Hepatocyte (in vitro differentiated cells): ENCODE measurements around the gene SZRD1. TPM values are rescaled to one million over a fixed set of nuclear protein-coding genes. Genes with fewer than 3 reads are reported as not detected.
A peak's percentile ranks its signal among the peaks of the same experiment; 100 is the strongest.

Experiments used
- DNase-seq: peaks from one replicate; pipeline ENCODE4 v3.0.0-alpha.2; 2016; ENCODE audit warnings: low spot score
- H2AFZ ChIP-seq: fragments of 200-600 bp; sonication (generic); 2 replicates; pipeline ENCODE4 v1.6.0; 2016; ENCODE audit warnings: antibody characterized with exemption, mild to moderate bottlenecking
- H3K27ac ChIP-seq: fragments of 200-600 bp; sonication (generic); 2 replicates; pipeline ENCODE4 v1.5.1; 2016; ENCODE audit warnings: mild to moderate bottlenecking
- H3K27me3 ChIP-seq: fragments of 200-600 bp; sonication (generic); 2 replicates; pipeline ENCODE4 v1.6.1; 2016
- H3K36me3 ChIP-seq: fragments of 200-600 bp; sonication (generic); replicated peaks from 2 replicates; pipeline ENCODE4 v1.5.1; 2016; ENCODE audit warnings: low read depth; ENCODE audit not compliant: insufficient read depth
- H3K4me1 ChIP-seq: fragments of 200-600 bp; sonication (generic); 2 replicates; pipeline ENCODE4 v1.5.1; 2016; ENCODE audit warnings: mild to moderate bottlenecking, moderate library complexity; ENCODE audit not compliant: insufficient read depth
- H3K4me2 ChIP-seq: fragments of 200-600 bp; sonication (generic); 2 replicates; pipeline ENCODE4 v1.6.0; 2016
- H3K4me3 ChIP-seq: fragments of 200-600 bp; sonication (generic); 2 replicates; pipeline ENCODE4 v1.5.1; 2016; ENCODE audit warnings: mild to moderate bottlenecking
- H3K79me2 ChIP-seq: fragments of 200-600 bp; sonication (generic); 2 replicates; pipeline ENCODE4 v1.6.0; 2017; ENCODE audit warnings: mild to moderate bottlenecking
- H3K9me2 ChIP-seq: fragments of 200-600 bp; sonication (generic); replicated peaks from 2 replicates; pipeline ENCODE4 v1.6.0; 2017; ENCODE audit warnings: mild to moderate bottlenecking; ENCODE audit not compliant: insufficient read depth
- H3K9me3 ChIP-seq: fragments of 200-600 bp; sonication (generic); 2 replicates; pipeline ENCODE4 v1.5.1; 2016; ENCODE audit warnings: low read depth, mild to moderate bottlenecking
- H4K20me1 ChIP-seq: fragments of 200-600 bp; sonication (generic); 2 replicates; pipeline ENCODE4 v1.6.0; 2016; ENCODE audit warnings: mild to moderate bottlenecking; ENCODE audit not compliant: insufficient read depth, poor library complexity, severe bottlenecking
- EZH2 ChIP-seq: fragments of 200-600 bp; sonication (generic); IDR thresholded peaks from 2 replicates; pipeline ENCODE4 v1.6.1; 2016; ENCODE audit warnings: antibody characterized with exemption, mild to moderate bottlenecking, borderline replicate concordance
- EZH2phosphoT487 ChIP-seq: fragments of 200-600 bp; sonication (generic); IDR thresholded peaks from one replicate; pipeline ENCODE4 v1.6.1; 2018; ENCODE audit warnings: antibody characterized with exemption, mild to moderate bottlenecking, low read depth, moderate library complexity; ENCODE audit not compliant: unreplicated experiment, severe bottlenecking
- WGBS: methylation state at CpG from one replicate; pipeline ENCODE4 v1.1.6; 2016; ENCODE audit warnings: low lambda C conversion rate; ENCODE audit errors: missing lambda C conversion rate; 5-methylcytosine and 5-hydroxymethylcytosine counted together
- polyA plus RNA-seq: library from polyadenylated mRNA; unstranded; fragments of >200 nt; fragmentation: Nextera tagmentation; extraction: Ambion mirVana; gene quantifications from 2 replicates; pipeline ENCODE4 v1.2.1, GENCODE V29; 2016
- total RNA-seq: library from RNA; depleted of rRNA; stranded (reverse); fragments of >200 nt; gene quantifications from 2 replicates; pipeline ENCODE4 v1.2.3, GENCODE V29; 2014
- TF ChIP-seq, protein P1 (sequence below): fragments of 200-600 bp; sonication (generic); IDR thresholded peaks from 2 replicates; pipeline ENCODE4 v1.5.1; 2016; ENCODE audit warnings: antibody characterized with exemption, mild to moderate bottlenecking; ENCODE audit not compliant: poor library complexity

SZRD1 gene
- 72.1 and 80.5 TPM in 2 replicates for total RNA-seq
- polyA plus RNA-seq: 46.8 and 63.0 TPM in 2 replicates

- H3K4me2 ChIP-seq: peak within 1 kb of the TSS; percentile 87
- H3K9me3 ChIP-seq: no peaks in the 10 kb centered on the region
- no peaks in the 10 kb centered on the region for H3K27me3 ChIP-seq
- peak; percentile 99 for DNase-seq
- peaks cover 8% of the 10 kb centered on the region for H3K4me1 ChIP-seq
- peak within 1 kb of the TSS; percentile 80 for H2AFZ ChIP-seq
- TF ChIP-seq, protein P1, sequence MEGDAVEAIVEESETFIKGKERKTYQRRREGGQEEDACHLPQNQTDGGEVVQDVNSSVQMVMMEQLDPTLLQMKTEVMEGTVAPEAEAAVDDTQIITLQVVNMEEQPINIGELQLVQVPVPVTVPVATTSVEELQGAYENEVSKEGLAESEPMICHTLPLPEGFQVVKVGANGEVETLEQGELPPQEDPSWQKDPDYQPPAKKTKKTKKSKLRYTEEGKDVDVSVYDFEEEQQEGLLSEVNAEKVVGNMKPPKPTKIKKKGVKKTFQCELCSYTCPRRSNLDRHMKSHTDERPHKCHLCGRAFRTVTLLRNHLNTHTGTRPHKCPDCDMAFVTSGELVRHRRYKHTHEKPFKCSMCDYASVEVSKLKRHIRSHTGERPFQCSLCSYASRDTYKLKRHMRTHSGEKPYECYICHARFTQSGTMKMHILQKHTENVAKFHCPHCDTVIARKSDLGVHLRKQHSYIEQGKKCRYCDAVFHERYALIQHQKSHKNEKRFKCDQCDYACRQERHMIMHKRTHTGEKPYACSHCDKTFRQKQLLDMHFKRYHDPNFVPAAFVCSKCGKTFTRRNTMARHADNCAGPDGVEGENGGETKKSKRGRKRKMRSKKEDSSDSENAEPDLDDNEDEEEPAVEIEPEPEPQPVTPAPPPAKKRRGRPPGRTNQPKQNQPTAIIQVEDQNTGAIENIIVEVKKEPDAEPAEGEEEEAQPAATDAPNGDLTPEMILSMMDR: no peak
- TF ChIP-seq EZH2 (no peak), EZH2phosphoT487 (no peak)
- peak within 1 kb of the TSS; percentile 69 for H3K4me3 ChIP-seq
- H3K9me2 ChIP-seq: no peaks in the 10 kb centered on the region
- H4K20me1 ChIP-seq: peaks cover 34% of the 10 kb centered on the region
- no peaks in the 10 kb centered on the region for H3K36me3 ChIP-seq
- peaks cover 43% of the 10 kb centered on the region for H3K79me2 ChIP-seq
- peak within 1 kb of the TSS; percentile 94 for H3K27ac ChIP-seq
- WGBS: 7% methylated on average over 18 of the region's 24 CpGs
Measured at GRCh38 chr1:16366722-16367257, at the start of gene SZRD1. SZRD1 (plus strand) TSS chr1:16367242; CDS start chr1:16367258, 16 bp downstream.

DNA sequence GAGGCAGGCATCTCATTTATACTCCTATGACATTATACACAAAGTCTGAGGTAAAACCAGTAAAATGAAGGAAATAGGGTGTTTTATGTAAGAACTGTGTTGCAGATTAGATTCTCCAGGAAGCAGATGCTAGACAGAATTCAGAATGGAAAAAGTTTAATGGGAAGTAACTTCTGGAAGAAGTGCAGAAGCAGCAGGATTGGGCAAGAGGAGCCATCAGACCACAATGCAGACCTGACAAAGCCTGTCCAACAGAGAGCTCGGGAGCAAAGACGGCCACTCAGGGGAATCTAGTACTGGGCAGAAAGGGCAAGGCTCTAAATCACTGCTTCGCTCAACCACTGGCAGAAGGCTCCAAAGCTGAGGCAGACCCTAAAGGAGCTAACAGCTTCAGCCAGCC is 48.5 kb upstream of the SZRD1 start:
- no peak overlapping the region for H3K27ac ChIP-seq
- H2AFZ ChIP-seq: no peak overlapping the region
- H3K79me2 ChIP-seq: peaks cover 80% of the 10 kb centered on the region

GRCh38 chr1:16321176-16321867 is 45.7 kb upstream of the SZRD1 start:
- Histone ChIP-seq H3K27ac (no peak overlapping the region), H3K36me3 (no peaks in the 10 kb centered on the region), H3K27me3 (no peaks in the 10 kb centered on the region), H3K4me2 (no peak overlapping the region), H3K4me1 (no peaks in the 10 kb centered on the region), H2AFZ (no peak overlapping the region), H3K9me2 (no peaks in the 10 kb centered on the region), H4K20me1 (peaks cover 59% of the 10 kb centered on the region), H3K9me3 (no peaks in the 10 kb centered on the region), H3K79me2 (peaks cover 96% of the 10 kb centered on the region), H3K4me3 (no peak overlapping the region)
- TF ChIP-seq, protein P1: no peak
- DNase-seq: no peak
- 75% methylated on average over 4 of the region's 4 CpGs for WGBS

More for the DNA sequence above, 48.5 kb upstream of the SZRD1 start:
- no peaks in the 10 kb centered on the region for H3K27me3 ChIP-seq
- H3K4me2 ChIP-seq: no peak overlapping the region
- H3K4me3 ChIP-seq: no peak overlapping the region
- WGBS: 80% methylated on average over 3 of the region's 3 CpGs
- H3K4me1 ChIP-seq: no peaks in the 10 kb centered on the region
- no peaks in the 10 kb centered on the region for H3K36me3 ChIP-seq
- peaks cover 54% of the 10 kb centered on the region for H4K20me1 ChIP-seq
- DNase-seq: peak; percentile 19
- H3K9me2 ChIP-seq: no peaks in the 10 kb centered on the region
- TF ChIP-seq EZH2phosphoT487: no peak
- no peaks in the 10 kb centered on the region for H3K9me3 ChIP-seq

DNA sequence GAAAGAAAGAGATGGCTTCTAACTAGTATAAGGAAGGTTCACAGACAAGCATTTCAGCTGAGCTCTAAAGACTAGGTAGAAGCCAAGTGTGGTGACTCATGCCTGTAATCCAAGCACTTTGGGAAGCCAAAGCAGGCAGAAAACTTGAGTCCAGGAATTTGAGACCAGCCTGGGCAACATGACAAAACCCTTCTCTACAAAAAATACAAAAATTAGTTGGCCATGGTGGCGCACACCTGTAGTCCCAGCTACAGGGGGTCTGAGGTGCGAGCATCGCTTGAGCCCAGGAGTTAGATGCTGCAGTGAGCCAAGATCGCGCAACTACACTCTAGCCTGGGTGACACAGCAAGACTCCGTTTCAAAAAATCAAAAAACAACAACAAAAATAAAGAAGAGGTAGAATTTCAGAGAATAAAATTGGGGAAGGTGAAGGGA is 42.6 kb upstream of the SZRD1 start:
- peak; percentile 43 for DNase-seq
- H3K36me3 ChIP-seq: no peaks in the 10 kb centered on the region
- H3K9me2 ChIP-seq: no peaks in the 10 kb centered on the region
- H3K4me1 ChIP-seq: no peaks in the 10 kb centered on the region
- no peak overlapping the region for H2AFZ ChIP-seq
- H3K9me3 ChIP-seq: no peaks in the 10 kb centered on the region
- H3K79me2 ChIP-seq: peaks cover 96% of the 10 kb centered on the region
- TF ChIP-seq EZH2phosphoT487 (no peak), EZH2 (no peak)
- TF ChIP-seq, protein P1: no peak
- H3K4me2 ChIP-seq: no peak overlapping the region
- H3K27ac ChIP-seq: no peak overlapping the region
- no peak overlapping the region for H3K4me3 ChIP-seq
- WGBS: 97% methylated on average over 6 of the region's 6 CpGs
- H3K27me3 ChIP-seq: no peaks in the 10 kb centered on the region
- peaks cover 60% of the 10 kb centered on the region for H4K20me1 ChIP-seq
